SU-DHL-6 (cell line): ENCODE data around the gene PRKN.

Experiments
- H2AFZ ChIP-seq: fragments of 200-600 bp; sonication (generic); 2 replicates; pipeline ENCODE4 v1.6.1; 2014; ENCODE audit warnings: low read depth, mild to moderate bottlenecking, moderate library complexity, mixed read lengths, antibody characterized with exemption, low read length; ENCODE audit not compliant: severe bottlenecking
- H3F3A ChIP-seq: fragments of 200-600 bp; shearing (Covaris generic); 2 replicates; pipeline ENCODE4 v1.6.0; 2016; ENCODE audit warnings: antibody characterized with exemption, mild to moderate bottlenecking; ENCODE audit not compliant: insufficient read depth
- H3K27ac ChIP-seq: fragments of 200-600 bp; sonication (generic); 2 replicates; pipeline ENCODE4 v1.5.1; 2016; ENCODE audit warnings: low read depth, mild to moderate bottlenecking, low read length, moderate library complexity, mixed read lengths
- H3K27me3 ChIP-seq: fragments of 200-600 bp; sonication (generic), shearing (Covaris generic); 2 replicates; pipeline ENCODE4 v1.6.0; 2014; ENCODE audit warnings: mild to moderate bottlenecking, low read length
- H3K36me3 ChIP-seq: fragments of 200-600 bp; sonication (generic); 2 replicates; pipeline ENCODE4 v1.6.1; 2014; ENCODE audit warnings: mild to moderate bottlenecking, low read length, mixed read lengths
- H3K4me2 ChIP-seq: fragments of 300-600, 200-600 bp; shearing (Covaris generic), sonication (generic); 2 replicates; pipeline ENCODE4 v1.6.0; 2014; ENCODE audit warnings: low read length, low read depth, mild to moderate bottlenecking; ENCODE audit not compliant: poor library complexity, severe bottlenecking
- H3K4me3 ChIP-seq: fragments of 200-600 bp; sonication (generic); 2 replicates; pipeline ENCODE4 v1.5.1; 2014; ENCODE audit warnings: antibody characterized with exemption, low read length, mild to moderate bottlenecking, mixed read lengths; ENCODE audit not compliant: insufficient read depth, poor library complexity, severe bottlenecking
- H3K79me2 ChIP-seq: fragments of 200-600 bp; sonication (generic); 2 replicates; pipeline ENCODE4 v1.6.1; 2014; ENCODE audit warnings: mild to moderate bottlenecking, low read length, moderate library complexity; ENCODE audit not compliant: insufficient read depth
- H3K9ac ChIP-seq: fragments of 200-600 bp; sonication (generic); 2 replicates; pipeline ENCODE4 v1.7.0; 2014; ENCODE audit warnings: mild to moderate bottlenecking, low read length
- H3K9me2 ChIP-seq: fragments of 200-600 bp; sonication (generic); replicated peaks from 2 replicates; pipeline ENCODE4 v1.6.1; 2014; ENCODE audit warnings: low read length; ENCODE audit not compliant: insufficient read depth
- H3K9me3 ChIP-seq: fragments of 200-600 bp; sonication (generic); 2 replicates; pipeline ENCODE4 v1.6.1; 2014; ENCODE audit warnings: low read length, mixed read lengths; ENCODE audit not compliant: insufficient read depth
- H4K20me1 ChIP-seq: fragments of 200-600 bp; sonication (generic); 2 replicates; pipeline ENCODE4 v1.6.1; 2014; ENCODE audit warnings: low read depth, mild to moderate bottlenecking, antibody characterized with exemption, low read length, moderate library complexity, mixed read lengths
- EZH2phosphoT487 ChIP-seq: fragments of 200-600 bp; sonication (generic), shearing (Covaris generic); conservative IDR thresholded peaks from 2 replicates; pipeline ENCODE4 v1.6.1; 2018; ENCODE audit warnings: mild to moderate bottlenecking, antibody characterized with exemption, low read length, moderate library complexity, mixed read lengths
- TF ChIP-seq, protein P1 (sequence below): fragments of 200-600 bp; sonication (generic); IDR thresholded peaks from one replicate; pipeline ENCODE4 v1.5.1; 2017; ENCODE audit warnings: antibody characterized with exemption, mild to moderate bottlenecking, low read length, moderate library complexity; ENCODE audit not compliant: insufficient read depth, poor library complexity, severe bottlenecking

The PRKN gene

DNA sequence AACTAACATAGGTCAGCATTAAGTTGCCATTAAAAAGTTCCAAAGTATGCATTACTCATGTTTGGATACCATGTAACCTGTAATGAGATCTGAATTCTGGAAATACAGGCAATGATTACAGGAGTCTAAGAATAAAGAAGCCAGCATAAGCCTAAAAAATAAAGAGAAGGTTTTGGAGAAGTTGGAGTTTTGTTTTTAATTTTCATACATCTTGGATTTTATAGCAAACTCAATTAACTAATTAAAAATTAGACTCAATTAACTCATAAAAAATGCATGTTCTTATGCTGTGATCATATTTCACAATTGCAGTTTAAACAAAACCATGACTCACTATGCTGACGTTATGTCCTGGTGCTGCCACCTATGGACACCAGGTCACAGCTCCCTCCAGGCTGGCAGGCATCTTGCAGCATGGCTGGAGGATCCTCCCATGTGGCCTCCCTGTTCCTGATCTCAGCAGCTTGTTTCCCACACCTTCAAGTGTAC lies 804.9 kb downstream of the PRKN start:
- H3K36me3 ChIP-seq: no peaks in the 10 kb centered on the region
- H3K27me3 ChIP-seq: no peaks in the 10 kb centered on the region
- no peaks in the 10 kb centered on the region for H4K20me1 ChIP-seq
- H3K9me2 ChIP-seq: no peaks in the 10 kb centered on the region
- no peak overlapping the region for H3K4me2 ChIP-seq
- H3K4me3 ChIP-seq: no peak overlapping the region
- no peaks in the 10 kb centered on the region for H3F3A ChIP-seq
- no peaks in the 10 kb centered on the region for H3K9me3 ChIP-seq
- no peak overlapping the region for H3K9ac ChIP-seq
- TF ChIP-seq, protein P1, sequence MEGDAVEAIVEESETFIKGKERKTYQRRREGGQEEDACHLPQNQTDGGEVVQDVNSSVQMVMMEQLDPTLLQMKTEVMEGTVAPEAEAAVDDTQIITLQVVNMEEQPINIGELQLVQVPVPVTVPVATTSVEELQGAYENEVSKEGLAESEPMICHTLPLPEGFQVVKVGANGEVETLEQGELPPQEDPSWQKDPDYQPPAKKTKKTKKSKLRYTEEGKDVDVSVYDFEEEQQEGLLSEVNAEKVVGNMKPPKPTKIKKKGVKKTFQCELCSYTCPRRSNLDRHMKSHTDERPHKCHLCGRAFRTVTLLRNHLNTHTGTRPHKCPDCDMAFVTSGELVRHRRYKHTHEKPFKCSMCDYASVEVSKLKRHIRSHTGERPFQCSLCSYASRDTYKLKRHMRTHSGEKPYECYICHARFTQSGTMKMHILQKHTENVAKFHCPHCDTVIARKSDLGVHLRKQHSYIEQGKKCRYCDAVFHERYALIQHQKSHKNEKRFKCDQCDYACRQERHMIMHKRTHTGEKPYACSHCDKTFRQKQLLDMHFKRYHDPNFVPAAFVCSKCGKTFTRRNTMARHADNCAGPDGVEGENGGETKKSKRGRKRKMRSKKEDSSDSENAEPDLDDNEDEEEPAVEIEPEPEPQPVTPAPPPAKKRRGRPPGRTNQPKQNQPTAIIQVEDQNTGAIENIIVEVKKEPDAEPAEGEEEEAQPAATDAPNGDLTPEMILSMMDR: no peak
- no peak for TF ChIP-seq EZH2phosphoT487
- H3K79me2 ChIP-seq: no peaks in the 10 kb centered on the region
- no peak overlapping the region for H3K27ac ChIP-seq
- no peak overlapping the region for H2AFZ ChIP-seq

DNA sequence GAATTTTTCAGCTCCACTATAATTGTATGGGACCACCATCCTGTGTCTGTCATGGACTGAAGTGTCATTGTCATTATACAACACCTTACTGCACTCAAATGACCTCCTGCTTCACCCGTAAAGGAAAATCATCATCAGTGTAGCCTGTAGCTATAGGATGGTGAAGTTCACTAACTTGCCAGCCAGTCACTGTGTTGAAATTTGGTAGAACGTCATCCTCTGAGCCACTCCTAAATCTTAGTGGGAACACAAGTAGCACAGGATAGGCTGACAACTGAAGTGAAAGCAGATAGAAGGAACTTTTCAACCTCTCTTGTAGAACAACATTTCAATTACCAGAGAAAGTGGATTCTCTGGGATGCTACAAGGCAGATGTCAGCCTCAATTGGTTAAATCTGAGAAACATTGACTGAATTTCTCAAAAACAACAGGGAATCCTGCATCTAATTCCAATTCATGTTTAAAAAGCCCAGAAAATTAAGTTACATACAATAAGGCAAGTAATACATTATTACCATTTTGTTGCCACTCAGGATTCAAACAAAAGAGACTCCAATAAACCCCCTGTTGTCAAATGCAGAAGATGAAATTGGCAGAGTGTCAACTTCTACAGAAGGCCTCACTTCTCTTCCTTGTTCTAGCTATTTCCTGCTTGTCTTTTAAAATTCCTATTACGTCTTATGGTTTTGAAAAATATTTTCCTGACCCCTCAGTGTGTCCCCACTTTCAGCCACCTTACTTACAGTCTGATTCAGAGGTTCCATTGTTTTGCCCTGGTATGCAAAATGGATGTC lies 805.8 kb downstream of the PRKN start:
- Histone ChIP-seq H3K79me2 (no peaks in the 10 kb centered on the region), H4K20me1 (no peaks in the 10 kb centered on the region), H3K9me2 (no peaks in the 10 kb centered on the region), H3K36me3 (no peaks in the 10 kb centered on the region), H3K27me3 (no peaks in the 10 kb centered on the region), H3K4me3 (no peak overlapping the region), H3K9ac (no peak overlapping the region), H3K9me3 (no peaks in the 10 kb centered on the region), H3K4me2 (no peak overlapping the region), H3F3A (no peaks in the 10 kb centered on the region), H2AFZ (no peak overlapping the region), H3K27ac (no peak overlapping the region)
- TF ChIP-seq EZH2phosphoT487: no peak
- TF ChIP-seq, protein P1: no peak

DNA sequence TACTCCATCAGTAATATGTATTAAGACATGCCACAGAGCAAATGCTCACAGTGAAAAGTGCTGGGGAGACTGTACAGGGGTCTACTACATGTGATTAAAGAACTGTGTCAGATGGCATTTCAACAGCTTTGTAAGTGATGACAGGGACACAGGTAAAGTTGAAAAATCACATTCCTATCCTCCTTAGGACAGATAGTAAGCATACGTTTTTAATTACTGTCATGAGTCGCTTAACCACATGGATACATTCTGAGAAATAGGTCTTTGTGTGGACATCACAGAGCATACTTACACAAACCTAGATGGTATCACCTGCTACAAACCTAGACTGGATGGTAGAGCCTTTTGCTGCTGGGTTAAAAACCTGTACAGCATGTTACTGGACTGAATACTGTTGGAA lies 807.9 kb downstream of the PRKN start:
- H3K79me2 ChIP-seq: no peaks in the 10 kb centered on the region
- H2AFZ ChIP-seq: no peak overlapping the region
- H3K27ac ChIP-seq: no peak overlapping the region

More for the DNA sequence above, 807.9 kb downstream of the PRKN start:
- H3K27me3 ChIP-seq: no peaks in the 10 kb centered on the region
- no peak overlapping the region for H3K4me2 ChIP-seq
- TF ChIP-seq, protein P1: no peak
- no peak for TF ChIP-seq EZH2phosphoT487
- H3K9ac ChIP-seq: no peak overlapping the region
- no peaks in the 10 kb centered on the region for H3K36me3 ChIP-seq
- no peaks in the 10 kb centered on the region for H3K9me3 ChIP-seq
- H3K9me2 ChIP-seq: no peaks in the 10 kb centered on the region
- H3K4me3 ChIP-seq: no peak overlapping the region
- H4K20me1 ChIP-seq: no peaks in the 10 kb centered on the region
- no peaks in the 10 kb centered on the region for H3F3A ChIP-seq
